Progenitor cell of endocrine pancreas (in vitro differentiated cells): ENCODE data around the gene PTGFRN. TPM values are rescaled to one million over a fixed set of nuclear protein-coding genes. Genes with fewer than 3 reads are reported as not detected.

ENCODE experiments used
- DNase-seq: peaks from one replicate; pipeline ENCODE4 v3.0.0; 2021; ENCODE audit warnings: low spot score; ENCODE audit not compliant: unreplicated experiment
- H3K27ac Mint-ChIP-seq: 2 replicates; pipeline ENCODE4 v1.8.0; 2021; ENCODE audit warnings: mild to moderate bottlenecking, moderate library complexity, mixed read lengths
- H3K27me3 Mint-ChIP-seq: 2 replicates; pipeline ENCODE4 v1.8.0; 2021; ENCODE audit warnings: mixed read lengths
- H3K36me3 Mint-ChIP-seq: 2 replicates; pipeline ENCODE4 v1.8.0; 2022; ENCODE audit warnings: mixed read lengths; ENCODE audit not compliant: insufficient read depth
- H3K4me1 Mint-ChIP-seq: 2 replicates; pipeline ENCODE4 v1.8.0; 2021; ENCODE audit warnings: low read depth, mixed read lengths
- H3K4me3 Mint-ChIP-seq: 2 replicates; pipeline ENCODE4 v1.8.0; 2021; ENCODE audit warnings: low read depth, mild to moderate bottlenecking, moderate library complexity, mixed read lengths
- H3K9me3 Mint-ChIP-seq: 2 replicates; pipeline ENCODE4 v1.8.0; 2021; ENCODE audit warnings: low read depth, mixed read lengths
- CTCF ChIP-seq: fragments of 200-600 bp; sonication (generic); IDR thresholded peaks from one replicate; pipeline ENCODE4 v1.5.0; 2021; ENCODE audit warnings: antibody characterized with exemption, mild to moderate bottlenecking; ENCODE audit not compliant: unreplicated experiment
- total RNA-seq: library from RNA; stranded (reverse); gene quantifications from 2 replicates; pipeline ENCODE4 v1.2.1, GENCODE V29; 2021

Gene PTGFRN
- total RNA-seq, 1 donor from 2014 or later, result 42.9 TPM

GRCh38 chr1:116877141-116877818, 32.4 kb upstream of the PTGFRN start:
- no peak overlapping the region for H3K4me3 Mint-ChIP-seq
- H3K9me3 Mint-ChIP-seq, result no peaks in the 10 kb centered on the region
- H3K36me3 Mint-ChIP-seq, result no peaks in the 10 kb centered on the region
- no peak for DNase-seq
- TF ChIP-seq CTCF, result no peak
- H3K27me3 Mint-ChIP-seq, result no peaks in the 10 kb centered on the region
- peaks cover 6% of the 10 kb centered on the region for H3K4me1 Mint-ChIP-seq
- no peak overlapping the region for H3K27ac Mint-ChIP-seq

GRCh38 chr1:116878804-116879477, 30.8 kb upstream of the PTGFRN start:
- no peaks in the 10 kb centered on the region for H3K9me3 Mint-ChIP-seq
- H3K36me3 Mint-ChIP-seq, result no peaks in the 10 kb centered on the region
- no peak overlapping the region for H3K4me3 Mint-ChIP-seq
- no peak for TF ChIP-seq CTCF
- no peaks in the 10 kb centered on the region for H3K27me3 Mint-ChIP-seq
- no peak overlapping the region for H3K27ac Mint-ChIP-seq
- no peak for DNase-seq
- H3K4me1 Mint-ChIP-seq, result peaks cover 6% of the 10 kb centered on the region

- Mint-ChIP-seq H3K4me1 (peaks cover 6% of the 10 kb centered on the region), H3K27ac (no peak overlapping the region), H3K9me3 (no peaks in the 10 kb centered on the region), H3K36me3 (no peaks in the 10 kb centered on the region), H3K4me3 (no peak overlapping the region), H3K27me3 (no peaks in the 10 kb centered on the region)
- no peak for DNase-seq
- no peak for TF ChIP-seq CTCF
Measured at GRCh38 chr1:116879478-116880133, 30.1 kb upstream of the PTGFRN start.

GRCh38 chr1:116880917-116881316, 28.8 kb upstream of the PTGFRN start:
- TF ChIP-seq CTCF, result no peak
- Mint-ChIP-seq H3K4me3 (no peak overlapping the region), H3K36me3 (no peaks in the 10 kb centered on the region), H3K9me3 (no peaks in the 10 kb centered on the region), H3K27ac (no peak overlapping the region), H3K4me1 (peaks cover 6% of the 10 kb centered on the region), H3K27me3 (no peaks in the 10 kb centered on the region)
- no peak for DNase-seq

- H3K27ac Mint-ChIP-seq, result no peak overlapping the region
- H3K4me3 Mint-ChIP-seq, result no peak overlapping the region
- no peaks in the 10 kb centered on the region for H3K36me3 Mint-ChIP-seq
- no peaks in the 10 kb centered on the region for H3K9me3 Mint-ChIP-seq
- peaks cover 6% of the 10 kb centered on the region for H3K4me1 Mint-ChIP-seq
- no peak for DNase-seq
- no peaks in the 10 kb centered on the region for H3K27me3 Mint-ChIP-seq
- TF ChIP-seq CTCF, result no peak
Measured at GRCh38 chr1:116881879-116882520, 27.7 kb upstream of the PTGFRN start.
